Measurements from ENCODE around the gene CNOT8. TPM values are rescaled to one million over a fixed set of nuclear protein-coding genes. Genes with fewer than 3 reads are reported as not detected.
"Not testable (repeated sequence)": the region's sequence is repeated elsewhere in the genome, so short reads cannot be mapped to it uniquely, and the experiment has no call there.

Gene CNOT8
- total RNA-seq, 4 donors from 2014 or later: 64.3 to 97.3 (median 78.9) TPM

GRCh38 chr5:154817815-154818214 is 40.6 kb upstream of the CNOT8 start:
- intact Hi-C loops (cut with DNase I; ENCODE audit: low total_unique reads) (no loop called here), in situ Hi-C loops (cut with MboI; ENCODE audit: low pct_ligation_motif_present in 1 of 4, low pct_unique_long_range_greater_than_20kb in 1 of 4, low sequenced_read_pairs in 3 of 4) (loop anchor here in 1 of 4 donors (25.0 kb wide), 1 partner anchor 356 kb away; no protein-coding TSS in a partner anchor)
- no peak for DNase-seq
- peaks cover 0 to 38% (median 8%) of the 10 kb centered on the region in 4 donors for H3K36me3 ChIP-seq
- H3K4me1 ChIP-seq: peaks cover 0 to 3% (median 0%) of the 10 kb centered on the region in 4 donors
- peak overlapping the region in 1 of 4 donors; percentile 3 for H3K27ac ChIP-seq
- no peak for TF ChIP-seq POLR2A (IDR thresholded peaks at IDR 0.05)
- no peak for TF ChIP-seq EP300 (IDR thresholded peaks at IDR 0.05; ENCODE audit: low read depth)
- TF ChIP-seq POLR2AphosphoS5 (IDR thresholded peaks at IDR 0.05): no peak
- no peak for TF ChIP-seq CTCF (IDR thresholded peaks at IDR 0.05)
- no peak overlapping the region for H3K4me3 ChIP-seq
- 85 to 86% methylated on average over 1 to 6 of the region's 6 CpGs for WGBS, 2 donors (ENCODE audit: low coverage in 1 of 2)
- H3K27me3 ChIP-seq: no peaks in the 10 kb centered on the region
- H3K9me3 ChIP-seq: no peaks in the 10 kb centered on the region

GRCh38 chr5:154818471-154819116 is 39.8 kb upstream of the CNOT8 start:
- no peaks in the 10 kb centered on the region for H3K4me1 ChIP-seq
- H3K36me3 ChIP-seq: peaks cover 0 to 38% (median 8%) of the 10 kb centered on the region in 4 donors
- no peaks in the 10 kb centered on the region for H3K9me3 ChIP-seq
- no peak overlapping the region for H3K27ac ChIP-seq
- DNase-seq: no peak
- in situ Hi-C loops (cut with MboI; ENCODE audit: low pct_ligation_motif_present in 1 of 4, low pct_unique_long_range_greater_than_20kb in 1 of 4, low sequenced_read_pairs in 3 of 4) (loop anchor here in 1 of 4 donors (25.0 kb wide), 1 partner anchor 356 kb away; no protein-coding TSS in a partner anchor), intact Hi-C loops (cut with DNase I; ENCODE audit: low total_unique reads) (no loop called here)
- 56 to 84% methylated on average over 1 to 2 of the region's 2 CpGs for WGBS, 2 donors (ENCODE audit: low coverage in 1 of 2)
- no peaks in the 10 kb centered on the region for H3K27me3 ChIP-seq
- no peak for TF ChIP-seq CTCF (IDR thresholded peaks at IDR 0.05)
- TF ChIP-seq POLR2A (IDR thresholded peaks at IDR 0.05): no peak
- no peak for TF ChIP-seq EP300 (IDR thresholded peaks at IDR 0.05; ENCODE audit: low read depth)
- no peak for TF ChIP-seq POLR2AphosphoS5 (IDR thresholded peaks at IDR 0.05)
- H3K4me3 ChIP-seq: no peak overlapping the region

GRCh38 chr5:154819546-154819945 is 38.9 kb upstream of the CNOT8 start:
- WGBS, 2 donors (ENCODE audit: low coverage in 1 of 2): 60 to 76% methylated on average over 2 to 7 of the region's 7 CpGs
- no peak for DNase-seq
- H3K36me3 ChIP-seq: peaks cover 0 to 31% (median 4%) of the 10 kb centered on the region in 4 donors
- no peak for TF ChIP-seq POLR2AphosphoS5 (IDR thresholded peaks at IDR 0.05)
- no peak for TF ChIP-seq CTCF (IDR thresholded peaks at IDR 0.05)
- no peak for TF ChIP-seq EP300 (IDR thresholded peaks at IDR 0.05; ENCODE audit: low read depth)
- TF ChIP-seq POLR2A (IDR thresholded peaks at IDR 0.05): no peak
- no peaks in the 10 kb centered on the region for H3K27me3 ChIP-seq
- no peaks in the 10 kb centered on the region for H3K4me1 ChIP-seq
- intact Hi-C loops (cut with DNase I; ENCODE audit: low total_unique reads): no loop called here
- H3K4me3 ChIP-seq: no peak overlapping the region
- in situ Hi-C loops (cut with MboI; ENCODE audit: low pct_ligation_motif_present in 1 of 4, low pct_unique_long_range_greater_than_20kb in 1 of 4, low sequenced_read_pairs in 3 of 4): loop anchor here in 1 of 4 donors (25.0 kb wide), 1 partner anchor 357 kb away; no protein-coding TSS in a partner anchor
- H3K27ac ChIP-seq: no peak overlapping the region
- H3K9me3 ChIP-seq: no peaks in the 10 kb centered on the region

GRCh38 chr5:154820383-154820782 is 38.0 kb upstream of the CNOT8 start:
- no peak for DNase-seq
- Histone ChIP-seq H3K4me3 (no peak overlapping the region), H3K4me1 (no peaks in the 10 kb centered on the region), H3K9me3 (no peaks in the 10 kb centered on the region), H3K27me3 (no peaks in the 10 kb centered on the region), H3K36me3 (peaks cover 0 to 23% (median 4%) of the 10 kb centered on the region in 4 donors), H3K27ac (no peak overlapping the region)
- intact Hi-C loops (cut with DNase I; ENCODE audit: low total_unique reads): no loop called here
- in situ Hi-C loops (cut with MboI; ENCODE audit: low pct_ligation_motif_present in 1 of 4, low pct_unique_long_range_greater_than_20kb in 1 of 4, low sequenced_read_pairs in 3 of 4): loop anchor here in 1 of 4 donors (25.0 kb wide), 1 partner anchor 358 kb away; no protein-coding TSS in a partner anchor
- no peak for TF ChIP-seq CTCF (IDR thresholded peaks at IDR 0.05)
- no peak for TF ChIP-seq POLR2A (IDR thresholded peaks at IDR 0.05)
- 98% methylated on average over 5 of the region's 5 CpGs; no CpG with 5 or more reads in 1 of the 2 donors for WGBS, 2 donors (ENCODE audit: low coverage in 1 of 2)

- H3K27me3 ChIP-seq; H3K9me3 ChIP-seq; H3K4me1 ChIP-seq; H3K4me3 ChIP-seq; H3K27ac ChIP-seq; DNase-seq; intact Hi-C loops (cut with DNase I; ENCODE audit: low total_unique reads): not testable (repeated sequence)
- H3K36me3 ChIP-seq: peaks cover 0 to 22% (median 4%) of the 10 kb centered on the region in 4 donors
- in situ Hi-C loops (cut with MboI; ENCODE audit: low pct_ligation_motif_present in 1 of 4, low pct_unique_long_range_greater_than_20kb in 1 of 4, low sequenced_read_pairs in 3 of 4): loop anchor here in 1 of 4 donors (25.0 kb wide), 1 partner anchor 361 kb away; no protein-coding TSS in a partner anchor
- 89% methylated on average over 5 of the region's 5 CpGs; no CpG with 5 or more reads in 1 of the 2 donors for WGBS, 2 donors (ENCODE audit: low coverage in 1 of 2)
These were observed 35.5 kb upstream of the CNOT8 start for GRCh38 chr5:154822896-154823295.
